Fibroblast of peridontal ligament (primary cell): ENCODE measurements around the gene TSPY3.
"Not testable (repeated sequence)": the region's sequence is repeated elsewhere in the genome, so short reads cannot be mapped to it uniquely, and the experiment has no call there.

Experiments
- DNase-seq: peaks from one replicate; pipeline ENCODE4 v3.0.0-alpha.2; 2010; ENCODE audit errors: extremely low read depth

TSPY3 gene, protein sequence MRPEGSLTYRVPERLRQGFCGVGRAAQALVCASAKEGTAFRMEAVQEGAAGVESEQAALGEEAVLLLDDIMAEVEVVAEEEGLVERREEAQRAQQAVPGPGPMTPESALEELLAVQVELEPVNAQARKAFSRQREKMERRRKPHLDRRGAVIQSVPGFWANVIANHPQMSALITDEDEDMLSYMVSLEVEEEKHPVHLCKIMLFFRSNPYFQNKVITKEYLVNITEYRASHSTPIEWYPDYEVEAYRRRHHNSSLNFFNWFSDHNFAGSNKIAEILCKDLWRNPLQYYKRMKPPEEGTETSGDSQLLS

DNA sequence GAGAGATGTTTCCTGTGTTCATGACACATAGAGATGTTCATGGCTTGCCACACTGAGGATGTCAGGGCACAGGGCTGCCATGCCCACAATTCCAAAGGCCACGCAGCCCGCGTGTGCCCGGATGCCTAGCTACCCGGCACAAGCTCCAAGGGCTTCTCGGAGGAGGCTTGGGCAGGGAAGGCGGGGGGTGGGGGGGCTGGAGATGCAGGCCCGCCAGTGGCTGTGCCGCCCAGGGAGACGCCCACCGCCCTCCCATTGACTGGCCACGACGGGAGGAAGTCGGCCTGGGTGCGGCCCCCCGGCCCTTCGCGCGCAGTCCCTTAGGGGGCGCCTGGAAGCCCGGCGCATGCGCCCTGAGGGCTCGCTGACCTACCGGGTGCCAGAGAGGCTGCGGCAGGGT is at the start of gene TSPY3:
Gene TSPY3 (plus strand): TSS at position 301 of the 400 bp plus-strand sequence. CDS start 46 bp downstream, at position 347.
- not testable (repeated sequence) for DNase-seq

GRCh38 chrY:9357497-9357896 is 40.7 kb upstream of the TSPY3 start, which contains the start of gene TSPY8:
Gene TSPY8, plus strand, starts transcription at chrY:9357797. Its CDS starts 46 bp downstream, at chrY:9357843.
- not testable (repeated sequence) for DNase-seq

DNA sequence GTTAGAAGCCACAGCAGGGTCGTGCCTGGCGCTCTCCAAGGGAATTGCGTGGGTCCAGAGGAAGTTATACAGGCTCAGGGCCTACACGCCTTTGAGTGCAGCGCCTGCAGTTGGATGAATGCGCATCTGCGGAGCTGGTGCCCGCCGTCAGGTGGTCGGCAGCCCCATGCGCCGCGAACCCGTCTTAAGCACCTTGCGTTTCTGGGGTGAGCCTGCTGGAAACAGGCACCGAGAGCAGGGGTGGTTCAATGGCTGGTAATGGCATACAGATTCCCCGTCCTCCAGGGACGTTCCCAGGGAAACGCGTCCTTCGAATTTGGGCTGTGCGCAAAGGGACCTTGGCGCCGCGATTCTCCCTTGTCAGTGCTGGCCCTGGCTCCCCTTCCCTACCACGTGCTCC is 1.7 kb upstream of the TSPY3 start:
- DNase-seq = not testable (repeated sequence)
